HG02840 (cell line): ENCODE results near the gene TMEM30B.

Experiments
- ATAC-seq: cut with Tn5 transposase; IDR thresholded peaks from one replicate; pipeline ENCODE4 v1.9.1; 2021; ENCODE audit warnings: mild to moderate bottlenecking, moderate library complexity, moderate number of reproducible peaks; ENCODE audit not compliant: unreplicated experiment, low FRiP score

TMEM30B gene

GRCh38 chr14:61238611-61239245, 42.4 kb downstream of the TMEM30B start:
- no peak for ATAC-seq

- no peak for ATAC-seq
These were observed 46.8 kb downstream of the TMEM30B start for GRCh38 chr14:61234215-61234916.

GRCh38 chr14:61233436-61233956, 47.6 kb downstream of the TMEM30B start:
- no peak for ATAC-seq

GRCh38 chr14:61231810-61232209, 49.3 kb downstream of the TMEM30B start:
- ATAC-seq, result no peak

GRCh38 chr14:61229981-61230380, 51.2 kb downstream of the TMEM30B start:
- no peak for ATAC-seq

GRCh38 chr14:61229475-61229888, 51.7 kb downstream of the TMEM30B start:
- no peak for ATAC-seq

- ATAC-seq, result no peak
These were observed 53.1 kb downstream of the TMEM30B start for GRCh38 chr14:61227884-61228591.
